Immature natural killer cell (primary cell): Measurements from ENCODE around the gene GALNT16. TPM values are rescaled to one million over a fixed set of nuclear protein-coding genes. Genes with fewer than 3 reads are reported as not detected.

Experiments used
- DNase-seq, 3 donors: peaks; one replicate each; pipeline ENCODE4 v3.0.0; 2022; ENCODE audit warnings: mixed read lengths in 1 of 3
- H3K27ac Mint-ChIP-seq, 6 donors: one replicate each; pipeline ENCODE4 v1.8.0; 2020; ENCODE audit warnings: mixed read lengths in 6 of 6, mild to moderate bottlenecking in 5 of 6, inconsistent platforms in 4 of 6, moderate library complexity in 3 of 6
- H3K27me3 Mint-ChIP-seq, 3 donors: one replicate each; pipeline ENCODE4 v1.8.0; 2020 to 2021; ENCODE audit warnings: low read depth in 3 of 3, mild to moderate bottlenecking in 3 of 3, mixed read lengths in 3 of 3, moderate library complexity in 3 of 3, inconsistent platforms in 1 of 3
- H3K36me3 Mint-ChIP-seq, 3 donors: one replicate each; pipeline ENCODE4 v1.8.0; 2020; ENCODE audit warnings: mixed read lengths in 3 of 3, inconsistent platforms in 2 of 3, mild to moderate bottlenecking in 2 of 3
- H3K4me1 Mint-ChIP-seq, 2 donors: one replicate each; pipeline ENCODE4 v1.8.0; 2020; ENCODE audit warnings: inconsistent platforms in 2 of 2, mild to moderate bottlenecking in 2 of 2, mixed read lengths in 2 of 2, moderate library complexity in 1 of 2
- H3K4me3 Mint-ChIP-seq, 5 donors: one replicate each; pipeline ENCODE4 v1.8.0; 2020; ENCODE audit warnings: mild to moderate bottlenecking in 5 of 5, mixed read lengths in 5 of 5, inconsistent platforms in 3 of 5, moderate library complexity in 3 of 5
- H3K9me3 Mint-ChIP-seq, 6 donors: one replicate each; pipeline ENCODE4 v1.8.0; 2020; ENCODE audit warnings: mild to moderate bottlenecking in 6 of 6, mixed read lengths in 6 of 6, inconsistent platforms in 4 of 6, moderate library complexity in 3 of 6
- polyA plus RNA-seq, 3 donors: library from polyadenylated mRNA; unstranded; fragments of 300-500 nt; fragmentation: Illumina TruSeq; gene quantifications; one replicate each; pipeline ENCODE4 v1.2.3, GENCODE V29; 2021

GALNT16 gene
- polyA plus RNA-seq, 3 donors from 2014 or later = not detected

GRCh38 chr14:69241577-69241976 is 18.4 kb upstream of the GALNT16 start:
- no peaks in the 10 kb centered on the region for H3K9me3 Mint-ChIP-seq
- H3K27me3 Mint-ChIP-seq = peaks cover 0 to 2% (median 0%) of the 10 kb centered on the region in 3 donors
- no peak overlapping the region for H3K4me3 Mint-ChIP-seq

GRCh38 chr14:69242311-69243224 is 17.4 kb upstream of the GALNT16 start:
- DNase-seq = peak; percentile 15 to 45 (median 27)
- Mint-ChIP-seq H3K4me1 (no peaks in the 10 kb centered on the region), H3K9me3 (no peaks in the 10 kb centered on the region), H3K27me3 (peaks cover 0 to 2% (median 0%) of the 10 kb centered on the region in 3 donors), H3K36me3 (peaks cover 4 to 19% (median 6%) of the 10 kb centered on the region in 3 donors), H3K27ac (no peak overlapping the region), H3K4me3 (no peak overlapping the region)

More at GRCh38 chr14:69241577-69241976, 18.4 kb upstream of the GALNT16 start:
- no peak for DNase-seq
- Mint-ChIP-seq H3K27ac (no peak overlapping the region), H3K36me3 (peaks cover 6 to 28% (median 10%) of the 10 kb centered on the region in 3 donors), H3K4me1 (no peaks in the 10 kb centered on the region)

- no peak overlapping the region for H3K4me3 Mint-ChIP-seq
- peaks cover 0 to 2% (median 0%) of the 10 kb centered on the region in 3 donors for H3K27me3 Mint-ChIP-seq
- H3K9me3 Mint-ChIP-seq = no peaks in the 10 kb centered on the region
- no peak for DNase-seq
- no peak overlapping the region for H3K27ac Mint-ChIP-seq
- no peaks in the 10 kb centered on the region for H3K4me1 Mint-ChIP-seq
- peaks cover 0 to 12% (median 5%) of the 10 kb centered on the region in 3 donors for H3K36me3 Mint-ChIP-seq
These were observed 15.0 kb upstream of the GALNT16 start for GRCh38 chr14:69244946-69245345.

DNA sequence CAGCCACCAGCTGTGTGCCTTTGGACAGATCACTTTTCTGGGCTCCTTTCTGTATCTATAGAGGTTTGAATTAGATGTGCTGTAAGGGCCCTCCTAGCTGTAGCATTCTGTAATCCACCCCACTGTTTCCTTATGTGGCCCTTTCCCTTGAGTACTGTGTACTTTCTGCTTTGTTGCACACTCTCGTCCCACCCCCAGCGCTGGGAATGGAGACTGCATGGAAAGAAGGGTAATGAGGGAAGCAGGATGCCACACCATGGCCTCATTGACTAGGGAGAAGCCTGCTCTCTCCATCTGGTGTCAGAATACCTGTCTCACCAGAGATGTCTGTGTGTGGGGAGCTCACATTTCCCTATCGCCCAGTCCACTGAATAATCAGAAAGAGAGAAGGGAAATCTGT is 13.6 kb upstream of the GALNT16 start:
- Mint-ChIP-seq H3K36me3 (peaks cover 0 to 6% (median 0%) of the 10 kb centered on the region in 3 donors), H3K4me1 (no peaks in the 10 kb centered on the region), H3K4me3 (no peak overlapping the region)

GRCh38 chr14:69247676-69248440 is 12.1 kb upstream of the GALNT16 start:
- peaks cover 0 to 2% (median 2%) of the 10 kb centered on the region in 3 donors for H3K27me3 Mint-ChIP-seq
- no peaks in the 10 kb centered on the region for H3K4me1 Mint-ChIP-seq
- H3K9me3 Mint-ChIP-seq = no peaks in the 10 kb centered on the region
- H3K36me3 Mint-ChIP-seq = no peaks in the 10 kb centered on the region
- no peak for DNase-seq
- H3K27ac Mint-ChIP-seq = no peak overlapping the region
- no peak overlapping the region for H3K4me3 Mint-ChIP-seq

More for the DNA sequence above, 13.6 kb upstream of the GALNT16 start:
- DNase-seq = no peak
- H3K27me3 Mint-ChIP-seq = peaks cover 0 to 2% (median 0%) of the 10 kb centered on the region in 3 donors
- no peak overlapping the region for H3K27ac Mint-ChIP-seq
- H3K9me3 Mint-ChIP-seq = no peaks in the 10 kb centered on the region

GRCh38 chr14:69249603-69250002 is 10.4 kb upstream of the GALNT16 start:
- Mint-ChIP-seq H3K27ac (no peak overlapping the region), H3K4me3 (no peak overlapping the region), H3K4me1 (no peaks in the 10 kb centered on the region)

DNA sequence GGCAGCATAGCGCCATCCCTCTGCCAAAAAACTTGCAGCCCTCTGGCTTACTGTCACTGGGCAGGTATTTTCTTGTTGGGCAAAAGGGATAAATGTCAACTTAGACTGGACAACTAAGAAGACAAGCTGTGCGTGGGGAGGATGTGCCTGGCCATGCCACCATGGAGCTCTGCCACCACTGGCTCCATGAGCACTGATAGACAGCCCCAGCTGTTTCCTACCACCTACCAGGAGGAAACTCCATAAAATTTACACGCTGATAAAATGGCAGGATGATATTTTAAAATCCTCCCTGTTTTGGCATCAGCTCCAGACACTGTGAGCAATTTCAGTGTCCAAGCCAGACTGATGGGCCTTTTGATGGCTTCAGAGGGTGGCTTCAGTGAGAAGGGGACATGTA is 7.1 kb upstream of the GALNT16 start:
- Mint-ChIP-seq H3K27me3 (peaks cover 4 to 9% (median 4%) of the 10 kb centered on the region in 3 donors), H3K4me1 (no peaks in the 10 kb centered on the region), H3K36me3 (no peaks in the 10 kb centered on the region), H3K27ac (no peak overlapping the region), H3K4me3 (no peak overlapping the region), H3K9me3 (no peaks in the 10 kb centered on the region)
- no peak for DNase-seq

More at GRCh38 chr14:69249603-69250002, 10.4 kb upstream of the GALNT16 start:
- no peaks in the 10 kb centered on the region for H3K9me3 Mint-ChIP-seq
- H3K36me3 Mint-ChIP-seq = no peaks in the 10 kb centered on the region
- peaks cover 0 to 6% (median 4%) of the 10 kb centered on the region in 3 donors for H3K27me3 Mint-ChIP-seq
- DNase-seq = no peak

DNA sequence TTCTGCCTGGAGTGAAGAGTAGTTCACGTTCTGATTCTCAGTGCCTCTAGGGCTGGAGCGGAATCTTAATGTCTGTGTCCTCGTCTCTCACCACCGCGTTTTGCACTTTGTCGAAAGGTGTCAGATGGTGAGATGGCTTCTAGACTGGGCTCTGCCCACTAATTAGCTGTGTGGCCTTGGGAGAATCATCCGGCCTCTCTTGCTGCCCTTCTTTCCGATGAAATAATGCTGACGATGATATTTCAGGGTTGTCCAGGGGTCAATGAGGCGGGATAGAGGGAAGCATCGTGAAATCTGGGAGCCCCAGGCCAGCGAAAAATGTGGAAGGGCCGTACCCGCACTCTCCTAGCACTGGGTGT is 811 bp upstream of the GALNT16 start:
- Mint-ChIP-seq H3K4me1 (peaks cover 0 to 3% of the 10 kb centered on the region in 2 donors), H3K9me3 (peaks cover 0 to 2% (median 0%) of the 10 kb centered on the region in 6 donors), H3K36me3 (peaks cover 0 to 4% (median 0%) of the 10 kb centered on the region in 3 donors), H3K4me3 (peak overlapping the region in 2 of 5 donors; percentile 2 to 4), H3K27ac (no peak overlapping the region), H3K27me3 (peaks cover 10 to 31% (median 11%) of the 10 kb centered on the region in 3 donors)
- DNase-seq = no peak

GRCh38 chr14:69260190-69260860 is 367 bp downstream of the GALNT16 start:
- Mint-ChIP-seq H3K4me3 (no peak overlapping the region), H3K27ac (no peak overlapping the region), H3K36me3 (peaks cover 0 to 4% (median 0%) of the 10 kb centered on the region in 3 donors), H3K27me3 (peaks cover 10 to 28% (median 11%) of the 10 kb centered on the region in 3 donors), H3K4me1 (peaks cover 0 to 3% of the 10 kb centered on the region in 2 donors), H3K9me3 (peaks cover 0 to 2% (median 0%) of the 10 kb centered on the region in 6 donors)
- no peak for DNase-seq

GRCh38 chr14:69260861-69261564 is 1.1 kb downstream of the GALNT16 start:
- peaks cover 9 to 30% (median 10%) of the 10 kb centered on the region in 3 donors for H3K27me3 Mint-ChIP-seq

DNA sequence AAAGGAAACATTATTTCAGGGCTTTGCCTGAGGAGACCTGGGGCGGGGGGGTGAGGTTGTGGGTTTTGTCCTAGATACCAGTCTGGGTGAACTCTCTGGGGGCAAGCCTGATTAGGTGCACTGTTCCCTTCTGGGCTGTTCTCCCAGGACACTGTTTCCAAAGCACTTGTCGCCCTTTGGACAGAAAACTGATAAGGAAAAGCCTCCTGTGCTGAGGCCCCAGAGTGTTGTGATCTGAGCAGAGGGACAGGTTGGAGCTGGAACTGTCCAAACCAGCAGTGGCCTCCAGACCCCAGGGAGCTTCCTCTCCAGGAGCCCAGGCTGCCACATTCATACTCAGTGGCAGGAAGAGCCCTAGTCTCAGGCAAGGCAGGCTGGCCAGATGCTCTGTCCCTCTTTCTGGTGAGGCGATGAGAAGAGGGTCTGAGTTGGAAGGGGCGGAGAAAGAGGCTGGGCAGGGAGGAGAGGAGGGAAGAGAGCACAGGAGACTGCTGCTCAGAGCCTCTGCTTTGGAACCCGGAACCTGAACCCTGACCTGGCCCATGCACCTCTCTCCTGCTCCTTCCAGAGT is 1.9 kb downstream of the GALNT16 start:
- Mint-ChIP-seq H3K4me3 (no peak overlapping the region), H3K27me3 (peaks cover 7 to 30% (median 8%) of the 10 kb centered on the region in 3 donors), H3K27ac (no peak overlapping the region), H3K9me3 (peaks cover 0 to 2% (median 0%) of the 10 kb centered on the region in 6 donors), H3K4me1 (peaks cover 0 to 3% of the 10 kb centered on the region in 2 donors), H3K36me3 (peaks cover 0 to 4% (median 0%) of the 10 kb centered on the region in 3 donors)
- no peak for DNase-seq

More at GRCh38 chr14:69260861-69261564, 1.1 kb downstream of the GALNT16 start:
- DNase-seq = no peak
- H3K36me3 Mint-ChIP-seq = peaks cover 0 to 4% (median 0%) of the 10 kb centered on the region in 3 donors
- H3K4me3 Mint-ChIP-seq = peak overlapping the region in 4 of 5 donors; percentile 12 to 46 (median 31)
- peaks cover 0 to 2% (median 0%) of the 10 kb centered on the region in 6 donors for H3K9me3 Mint-ChIP-seq
- peaks cover 0 to 3% of the 10 kb centered on the region in 2 donors for H3K4me1 Mint-ChIP-seq
- no peak overlapping the region for H3K27ac Mint-ChIP-seq

- H3K4me3 Mint-ChIP-seq = peak overlapping the region in 2 of 5 donors; percentile 7 to 41
- peaks cover 7 to 30% (median 8%) of the 10 kb centered on the region in 3 donors for H3K27me3 Mint-ChIP-seq
- H3K27ac Mint-ChIP-seq = no peak overlapping the region
- H3K9me3 Mint-ChIP-seq = peaks cover 0 to 2% (median 0%) of the 10 kb centered on the region in 6 donors
- H3K36me3 Mint-ChIP-seq = peaks cover 0 to 4% (median 0%) of the 10 kb centered on the region in 3 donors
- no peak for DNase-seq
- peaks cover 0 to 3% of the 10 kb centered on the region in 2 donors for H3K4me1 Mint-ChIP-seq
These were observed 2.6 kb downstream of the GALNT16 start for GRCh38 chr14:69262516-69262915.
